CD4-positive, alpha-beta T cell (primary cell): Measurements from ENCODE around the gene TEX2. TPM values are rescaled to one million over a fixed set of nuclear protein-coding genes. Genes with fewer than 3 reads are reported as not detected.

Source experiments
- ATAC-seq: fragments of 200-7000 bp; cut with Tn5 transposase; one replicate; pipeline ENCODE4 v1.10.0; 2022; ENCODE audit warnings: mild to moderate bottlenecking; ENCODE audit not compliant: poor library complexity
- CTCF ChIA-PET: fragments of 350-600 bp; sonication (Branson Sonifier 250); formaldehyde crosslinking; loops from one replicate; lab custom pipeline; 2021; ENCODE audit warnings: antibody characterized with exemption, inconsistent platforms; lab: Charles Lee
- POLR2A ChIA-PET: fragments of 350-600 bp; sonication (Branson Sonifier 250); formaldehyde crosslinking; loops from one replicate; lab custom pipeline; 2021; ENCODE audit warnings: antibody characterized with exemption, inconsistent platforms; lab: Charles Lee
- DNase-seq, 14 experiments: peaks; one replicate each; pipeline ENCODE4 v3.0.0-alpha.2; 2013 to 2020; ENCODE audit warnings: mixed read lengths in 2 of 14
- H3K27ac ChIP-seq, 2 donors: one replicate each; pipeline versions ENCODE4 v1.5.1 to v1.7.0; 2013; ENCODE audit warnings: low read length in 2 of 2, low read depth in 1 of 2, mild to moderate bottlenecking in 1 of 2
- H3K27me3 ChIP-seq, 2 experiments: 1 replicate in 1 of 2; 2 replicates in 1 of 2; pipeline versions ENCODE4 v1.6.1 to v1.7.0; 2013; ENCODE audit warnings: low read length in 2 of 2, control low read depth in 1 of 2, mild to moderate bottlenecking in 1 of 2, moderate library complexity in 1 of 2; ENCODE audit not compliant: insufficient read depth in 2 of 2, control insufficient read depth in 1 of 2
- H3K36me3 ChIP-seq: one replicate; pipeline ENCODE4 v1.6.1; 2013; ENCODE audit warnings: low read length, control low read depth; ENCODE audit not compliant: insufficient read depth
- H3K4me1 ChIP-seq: one replicate; pipeline ENCODE4 v1.6.1; 2013; ENCODE audit warnings: low read length, control low read depth; ENCODE audit not compliant: insufficient read depth
- H3K4me3 ChIP-seq: one replicate; pipeline ENCODE4 v1.5.1; 2013; ENCODE audit warnings: mild to moderate bottlenecking, low read length, moderate library complexity
- H3K9me3 ChIP-seq, 2 experiments: 1 replicate in 1 of 2; 2 replicates in 1 of 2; pipeline versions ENCODE4 v1.6.1 to v1.7.0; 2013; ENCODE audit warnings: low read length in 2 of 2, mild to moderate bottlenecking in 2 of 2, control low read depth in 1 of 2, moderate library complexity in 1 of 2; ENCODE audit not compliant: control insufficient read depth in 1 of 2, insufficient read depth in 1 of 2
- H3K27ac Mint-ChIP-seq: one replicate; pipeline ENCODE4 v1.8.0; 2020; ENCODE audit warnings: mixed read lengths
- H3K27me3 Mint-ChIP-seq: one replicate; pipeline ENCODE4 v1.8.0; 2021; ENCODE audit warnings: mixed read lengths
- H3K36me3 Mint-ChIP-seq: one replicate; pipeline ENCODE4 v1.8.0; 2021; ENCODE audit warnings: low read depth, mixed read lengths
- H3K4me1 Mint-ChIP-seq: one replicate; pipeline ENCODE4 v1.8.0; 2021; ENCODE audit warnings: low read depth, mixed read lengths
- H3K4me3 Mint-ChIP-seq: one replicate; pipeline ENCODE4 v1.8.0; 2020; ENCODE audit warnings: mild to moderate bottlenecking, mixed read lengths
- H3K9me3 Mint-ChIP-seq: one replicate; pipeline ENCODE4 v1.8.0; 2020; ENCODE audit warnings: mixed read lengths
- intact Hi-C, 2 experiments: fragments of 100-400 bp; cut with DNase I in 1 of 2; cut with micrococcal nuclease in 1 of 2; formaldehyde crosslinking; loops; one replicate each; pipeline versions ENCODE4 v1.15.1 to v1.9.0; 2023 to 2025; cut with DNase I, micrococcal nuclease
- total RNA-seq, 174 experiments: library from RNA in 2 of 174; stranded (reverse) in 2 of 174; gene quantifications; one replicate each; pipeline ENCODE4 v1.2.3 and lab custom pipeline; 2021 to 2026
- TF ChIP-seq, protein P1 (sequence below): fragments of 200-600 bp; IDR thresholded peaks from one replicate; pipeline ENCODE4 v1.8.0; 2022; ENCODE audit warnings: antibody characterized with exemption, mild to moderate bottlenecking

Gene TEX2
- total RNA-seq, 2 experiments from 2014 or later: 8.6 to 8.9 TPM

DNA sequence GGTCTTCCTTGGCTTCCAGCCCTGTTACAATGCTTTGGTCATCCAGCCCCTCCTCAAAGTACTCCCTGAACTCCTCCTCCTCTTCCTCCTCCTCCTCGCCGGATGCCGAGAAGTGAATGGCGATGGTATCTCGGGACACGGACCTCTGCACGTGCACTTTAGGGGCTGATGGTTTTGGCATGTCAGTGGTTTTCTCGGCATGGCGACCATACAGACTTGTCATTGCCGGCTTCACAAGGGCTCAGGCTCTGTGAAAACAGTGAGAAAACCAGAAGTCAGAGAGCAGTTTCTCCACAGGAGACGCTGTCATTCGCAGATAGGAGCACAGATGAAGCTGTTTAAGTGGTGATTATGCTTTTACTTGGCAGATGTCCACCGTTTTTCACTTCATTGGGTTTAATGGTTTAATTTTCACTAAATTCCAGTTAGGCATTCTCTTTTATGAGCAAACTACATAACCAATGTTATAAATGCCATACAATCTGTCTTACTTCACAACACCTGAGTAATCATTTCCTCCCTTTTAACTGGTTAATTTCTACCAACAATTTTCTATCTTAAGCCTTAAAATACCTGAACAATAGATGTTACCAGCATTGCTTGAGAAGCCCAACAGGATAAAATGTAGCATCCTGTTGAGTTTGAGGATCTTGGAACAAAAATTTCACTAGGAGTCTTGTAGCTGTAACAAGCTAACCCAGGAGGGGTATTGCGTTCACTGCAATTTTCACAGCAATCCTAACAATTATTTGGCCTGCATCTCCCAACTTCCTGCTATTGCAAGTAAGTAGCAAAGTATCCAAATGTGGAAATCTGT lies 48.9 kb downstream of the TEX2 start:
- ChIA-PET CTCF (no interaction called here), POLR2A (no interaction called here)
- DNase-seq (no peak), ATAC-seq (no peak)
- Histone ChIP-seq H3K27ac (no peak overlapping the region), H3K27me3 (no peaks in the 10 kb centered on the region), H3K4me1 (peaks cover 11% of the 10 kb centered on the region), H3K36me3 (peaks cover 17% of the 10 kb centered on the region), H3K9me3 (no peaks in the 10 kb centered on the region), H3K4me3 (no peak overlapping the region)
- Mint-ChIP-seq H3K4me3 (no peak overlapping the region), H3K4me1 (peaks cover 31% of the 10 kb centered on the region), H3K27me3 (no peaks in the 10 kb centered on the region), H3K36me3 (peaks cover 24% of the 10 kb centered on the region), H3K27ac (no peak overlapping the region), H3K9me3 (no peaks in the 10 kb centered on the region)
- intact Hi-C loops: no loop called here
- TF ChIP-seq, protein P1, sequence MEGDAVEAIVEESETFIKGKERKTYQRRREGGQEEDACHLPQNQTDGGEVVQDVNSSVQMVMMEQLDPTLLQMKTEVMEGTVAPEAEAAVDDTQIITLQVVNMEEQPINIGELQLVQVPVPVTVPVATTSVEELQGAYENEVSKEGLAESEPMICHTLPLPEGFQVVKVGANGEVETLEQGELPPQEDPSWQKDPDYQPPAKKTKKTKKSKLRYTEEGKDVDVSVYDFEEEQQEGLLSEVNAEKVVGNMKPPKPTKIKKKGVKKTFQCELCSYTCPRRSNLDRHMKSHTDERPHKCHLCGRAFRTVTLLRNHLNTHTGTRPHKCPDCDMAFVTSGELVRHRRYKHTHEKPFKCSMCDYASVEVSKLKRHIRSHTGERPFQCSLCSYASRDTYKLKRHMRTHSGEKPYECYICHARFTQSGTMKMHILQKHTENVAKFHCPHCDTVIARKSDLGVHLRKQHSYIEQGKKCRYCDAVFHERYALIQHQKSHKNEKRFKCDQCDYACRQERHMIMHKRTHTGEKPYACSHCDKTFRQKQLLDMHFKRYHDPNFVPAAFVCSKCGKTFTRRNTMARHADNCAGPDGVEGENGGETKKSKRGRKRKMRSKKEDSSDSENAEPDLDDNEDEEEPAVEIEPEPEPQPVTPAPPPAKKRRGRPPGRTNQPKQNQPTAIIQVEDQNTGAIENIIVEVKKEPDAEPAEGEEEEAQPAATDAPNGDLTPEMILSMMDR: no peak

GRCh38 chr17:64212122-64212521 lies 50.9 kb downstream of the TEX2 start:
- Histone ChIP-seq H3K9me3 (no peaks in the 10 kb centered on the region), H3K4me1 (peaks cover 5% of the 10 kb centered on the region), H3K36me3 (peaks cover 17% of the 10 kb centered on the region), H3K4me3 (no peak overlapping the region), H3K27ac (no peak overlapping the region), H3K27me3 (no peaks in the 10 kb centered on the region)
- H3K27me3 Mint-ChIP-seq: no peaks in the 10 kb centered on the region
- H3K4me1 Mint-ChIP-seq: peaks cover 25% of the 10 kb centered on the region
- TF ChIP-seq, protein P1: no peak
- H3K9me3 Mint-ChIP-seq: no peaks in the 10 kb centered on the region
- CTCF ChIA-PET: no interaction called here
- no peak overlapping the region for H3K4me3 Mint-ChIP-seq
- intact Hi-C loops: no loop called here
- H3K36me3 Mint-ChIP-seq: peaks cover 24% of the 10 kb centered on the region
- no peak for DNase-seq
- no peak overlapping the region for H3K27ac Mint-ChIP-seq
- ATAC-seq: no peak
- POLR2A ChIA-PET: no interaction called here

GRCh38 chr17:64209983-64210382 lies 53.1 kb downstream of the TEX2 start:
- Histone ChIP-seq H3K9me3 (no peaks in the 10 kb centered on the region), H3K27me3 (no peaks in the 10 kb centered on the region), H3K36me3 (peaks cover 17% of the 10 kb centered on the region), H3K27ac (no peak overlapping the region), H3K4me3 (no peak overlapping the region), H3K4me1 (no peaks in the 10 kb centered on the region)
- TF ChIP-seq, protein P1: no peak
- Mint-ChIP-seq H3K27me3 (no peaks in the 10 kb centered on the region), H3K36me3 (peaks cover 24% of the 10 kb centered on the region), H3K27ac (no peak overlapping the region), H3K4me1 (peaks cover 34% of the 10 kb centered on the region), H3K9me3 (no peaks in the 10 kb centered on the region), H3K4me3 (no peak overlapping the region)
- no peak for DNase-seq
- CTCF ChIA-PET: interaction anchor here (0.6 kb wide), 1 partner anchor 525 kb away, joined by 3 read pairs; no protein-coding TSS in a partner anchor
- no peak for ATAC-seq
- POLR2A ChIA-PET: interaction anchor here (1.1 kb wide), 1 partner anchor 159 kb away, joined by 3 read pairs; no protein-coding TSS in a partner anchor
- intact Hi-C loops: no loop called here
